ENCODE results near the gene PCSK7.

Gene PCSK7

DNA sequence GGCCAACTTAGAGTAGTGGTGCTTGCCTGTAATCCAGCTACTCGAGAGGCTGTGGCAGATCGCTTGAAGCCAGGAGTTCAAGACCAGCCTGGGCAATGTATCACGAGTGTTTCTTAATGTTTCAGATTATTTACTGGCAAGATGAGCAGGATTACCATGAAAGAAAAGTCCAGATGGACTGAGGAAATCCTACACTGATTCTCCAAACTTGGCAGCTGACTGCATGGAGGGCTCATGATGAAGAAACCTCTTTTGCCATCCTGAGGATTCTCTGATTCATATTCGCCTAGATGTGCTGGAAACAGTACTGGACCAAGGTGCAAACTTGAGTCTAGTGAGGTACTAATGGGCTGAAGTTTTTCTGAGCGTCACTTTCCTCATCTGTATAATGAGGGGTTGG, 56.1 kb downstream of the PCSK7 start:
- ChIA-PET POLR2A (interaction anchor here (1.6 kb wide), 1 partner anchor 32 kb away, joined by 11 read pairs; the partner anchor contains the start of gene PAFAH1B2), CTCF (no interaction called here)
- DNase-seq (ENCODE audit: extremely low spot score): no peak
- TF ChIP-seq ZNF384 (IDR thresholded peaks at IDR 0.05) (no peak), CTBP1 (IDR thresholded peaks at IDR 0.05; ENCODE audit: borderline replicate concordance) (no peak), BHLHE40 (IDR thresholded peaks at IDR 0.05; ENCODE audit: borderline replicate concordance) (no peak), FOXK2 (IDR thresholded peaks at IDR 0.05) (no peak), HDGF (IDR thresholded peaks at IDR 0.05; ENCODE audit: borderline replicate concordance) (no peak), SUZ12 (IDR thresholded peaks at IDR 0.05) (no peak)

DNA sequence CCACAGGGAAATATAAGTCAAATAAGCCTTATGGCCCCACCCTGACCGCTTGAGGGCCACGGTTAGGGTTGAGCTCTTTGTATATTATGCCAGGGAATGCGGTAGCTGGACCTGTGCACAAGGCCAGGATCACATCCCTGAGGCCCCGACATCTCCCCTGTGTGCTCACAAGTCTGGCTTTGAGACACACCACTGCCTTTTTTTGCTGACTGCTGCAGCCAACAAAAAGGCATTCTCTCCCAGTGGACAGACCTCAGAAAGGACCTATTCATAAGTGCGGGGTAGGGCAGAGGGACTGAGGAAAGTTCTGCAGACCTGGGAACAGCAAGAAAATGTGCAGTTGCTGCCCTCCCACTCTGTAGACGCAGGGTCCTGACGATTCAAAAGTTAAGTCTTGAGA, 56.8 kb downstream of the PCSK7 start:
- CTCF ChIA-PET: no interaction called here
- TF ChIP-seq FOXK2 (IDR thresholded peaks at IDR 0.05) (no peak), SP1 (IDR thresholded peaks at IDR 0.05) (no peak), TARDBP (IDR thresholded peaks at IDR 0.05) (no peak), LEF1 (IDR thresholded peaks at IDR 0.05; ENCODE audit: borderline replicate concordance) (no peak), CTBP1 (IDR thresholded peaks at IDR 0.05; ENCODE audit: borderline replicate concordance) (no peak), ELF4 (IDR thresholded peaks at IDR 0.05) (no peak), BHLHE40 (IDR thresholded peaks at IDR 0.05; ENCODE audit: borderline replicate concordance) (no peak), NFRKB (IDR thresholded peaks at IDR 0.05) (no peak)
- TF ChIP-seq, protein P1, sequence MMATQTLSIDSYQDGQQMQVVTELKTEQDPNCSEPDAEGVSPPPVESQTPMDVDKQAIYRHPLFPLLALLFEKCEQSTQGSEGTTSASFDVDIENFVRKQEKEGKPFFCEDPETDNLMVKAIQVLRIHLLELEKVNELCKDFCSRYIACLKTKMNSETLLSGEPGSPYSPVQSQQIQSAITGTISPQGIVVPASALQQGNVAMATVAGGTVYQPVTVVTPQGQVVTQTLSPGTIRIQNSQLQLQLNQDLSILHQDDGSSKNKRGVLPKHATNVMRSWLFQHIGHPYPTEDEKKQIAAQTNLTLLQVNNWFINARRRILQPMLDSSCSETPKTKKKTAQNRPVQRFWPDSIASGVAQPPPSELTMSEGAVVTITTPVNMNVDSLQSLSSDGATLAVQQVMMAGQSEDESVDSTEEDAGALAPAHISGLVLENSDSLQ (IDR thresholded peaks at IDR 0.05): no peak
- POLR2A ChIA-PET: interaction anchor here (1.6 kb wide), 1 partner anchor 31 kb away, joined by 11 read pairs; the partner anchor contains the start of gene PAFAH1B2
- no peak for DNase-seq (ENCODE audit: extremely low spot score)

- ChIA-PET CTCF (interaction anchor here (0.5 to 1.6 kb wide), 4 partner anchors 8 to 386 kb away, joined by 3 to 5 read pairs (median 4); no protein-coding TSS in a partner anchor), POLR2A (interaction anchor here (1.9 to 4.5 kb wide), 2 partner anchors 11 to 28 kb away, joined by 4 to 24 read pairs; partner anchors contain the start of gene PAFAH1B2)
- TF ChIP-seq LEF1 (IDR thresholded peaks at IDR 0.05; ENCODE audit: borderline replicate concordance) (no peak), NFRKB (IDR thresholded peaks at IDR 0.05) (no peak), TARDBP (IDR thresholded peaks at IDR 0.05) (no peak), HDGF (IDR thresholded peaks at IDR 0.05; ENCODE audit: borderline replicate concordance) (no peak), CTBP1 (IDR thresholded peaks at IDR 0.05; ENCODE audit: borderline replicate concordance) (no peak), ELF4 (IDR thresholded peaks at IDR 0.05) (no peak), FOXM1 (IDR thresholded peaks at IDR 0.05; ENCODE audit: borderline replicate concordance) (no peak), ZNF384 (IDR thresholded peaks at IDR 0.05) (no peak), SP1 (IDR thresholded peaks at IDR 0.05) (no peak), BHLHE40 (IDR thresholded peaks at IDR 0.05; ENCODE audit: borderline replicate concordance) (no peak), L3MBTL2 (conservative IDR thresholded peaks at IDR 0.05) (no peak), ARNT (IDR thresholded peaks at IDR 0.05) (no peak), FOXA1 (IDR thresholded peaks at IDR 0.05) (no peak), SUZ12 (IDR thresholded peaks at IDR 0.05) (no peak), FOXK2 (IDR thresholded peaks at IDR 0.05) (no peak)
- TF ChIP-seq, protein P1 (IDR thresholded peaks at IDR 0.05): no peak
- no peak for DNase-seq (ENCODE audit: extremely low spot score)
Measured at GRCh38 chr11:117172724-117173421, 59.0 kb downstream of the PCSK7 start.

DNA sequence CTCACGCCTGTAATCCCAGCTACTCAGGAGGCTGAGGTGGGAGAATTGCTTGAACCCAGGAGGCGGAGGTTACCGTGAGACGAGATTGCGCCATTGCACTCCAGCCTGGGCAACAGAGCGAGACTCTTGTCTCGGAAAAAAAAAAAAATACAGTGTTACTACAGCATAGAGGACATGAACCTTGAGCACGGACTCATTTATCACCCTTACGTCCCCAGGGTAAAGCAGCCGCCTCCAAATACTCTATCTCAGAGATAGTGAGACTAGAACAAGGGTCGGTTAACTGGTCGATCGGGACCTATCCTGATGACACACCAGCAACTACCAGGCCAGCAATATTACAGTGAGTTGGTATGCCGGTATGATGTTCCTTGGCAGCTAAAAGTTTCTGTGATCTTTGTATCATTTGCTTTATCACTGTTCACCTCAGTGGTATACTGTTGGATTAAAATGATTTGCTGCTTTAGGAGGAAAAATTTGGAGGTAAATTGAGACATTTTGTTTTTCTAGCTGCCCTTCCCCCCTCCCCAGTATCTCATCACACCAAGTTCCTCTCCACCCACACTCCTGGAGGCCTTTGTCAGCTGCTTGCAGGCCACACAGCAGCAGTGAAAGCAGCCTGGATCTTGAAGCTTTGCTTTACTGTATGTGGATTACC, 60.3 kb downstream of the PCSK7 start:
- ChIA-PET CTCF (interaction anchor here (0.9 to 1.6 kb wide), 3 partner anchors 9 to 55 kb away, joined by 3 to 5 read pairs (median 4); no protein-coding TSS in a partner anchor), POLR2A (interaction anchor here (1.1 to 4.5 kb wide), 3 partner anchors 9 to 56 kb away, joined by 3 to 24 read pairs (median 4); partner anchors contain the start of gene PAFAH1B2)
- TF ChIP-seq FOXK2 (IDR thresholded peaks at IDR 0.05) (no peak), L3MBTL2 (conservative IDR thresholded peaks at IDR 0.05) (no peak), TARDBP (IDR thresholded peaks at IDR 0.05) (no peak), ZNF384 (IDR thresholded peaks at IDR 0.05) (no peak), SUZ12 (IDR thresholded peaks at IDR 0.05) (no peak), SP1 (IDR thresholded peaks at IDR 0.05) (no peak), ELF4 (IDR thresholded peaks at IDR 0.05) (no peak), NFRKB (IDR thresholded peaks at IDR 0.05) (no peak)
- TF ChIP-seq, protein P1 (IDR thresholded peaks at IDR 0.05): no peak
- no peak for DNase-seq (ENCODE audit: extremely low spot score)

GRCh38 chr11:117171007-117171403, 60.9 kb downstream of the PCSK7 start:
- DNase-seq (ENCODE audit: extremely low spot score): no peak
- ChIA-PET POLR2A (interaction anchor here (1.1 to 4.5 kb wide), 3 partner anchors 9 to 56 kb away, joined by 3 to 24 read pairs (median 4); partner anchors contain the start of gene PAFAH1B2), CTCF (no interaction called here)
- TF ChIP-seq FOXK2 (IDR thresholded peaks at IDR 0.05) (no peak), NFRKB (IDR thresholded peaks at IDR 0.05) (no peak), HDGF (IDR thresholded peaks at IDR 0.05; ENCODE audit: borderline replicate concordance) (no peak), LEF1 (IDR thresholded peaks at IDR 0.05; ENCODE audit: borderline replicate concordance) (no peak), L3MBTL2 (conservative IDR thresholded peaks at IDR 0.05) (no peak), FOXM1 (IDR thresholded peaks at IDR 0.05; ENCODE audit: borderline replicate concordance) (no peak)
- TF ChIP-seq, protein P1 (IDR thresholded peaks at IDR 0.05): no peak
